Pancreas (tissue), 10 donors: ENCODE results near the gene IL23A. TPM values are rescaled to one million over a fixed set of nuclear protein-coding genes. Genes with fewer than 3 reads are reported as not detected.
"Not testable (repeated sequence)": the region's sequence is repeated elsewhere in the genome, so short reads cannot be mapped to it uniquely, and the experiment has no call there.

Source experiments
- ATAC-seq, 4 donors: fragments of 200-7000 bp; cut with Tn5 transposase; one replicate each; pipeline versions ENCODE4 v1.8.0 to v1.9.1; 2020; ENCODE audit warnings: mild to moderate bottlenecking in 4 of 4, moderate library complexity in 4 of 4
- DNase-seq, 6 donors: peaks; one replicate each; pipeline ENCODE4 v3.0.0-alpha.2; 2020
- FAIRE-seq: peaks from 2 replicates; lab custom pipeline; 2012; peaks lifted over from hg19 to GRCh38; lab: Jason Lieb, UNC
- H3K27ac ChIP-seq, 4 donors: fragments of 200-600 bp; sonication (generic); 1 replicate in 3 of 4; 2 replicates in 1 of 4; pipeline versions ENCODE4 v1.5.0 to v1.8.0; 2020
- H3K27me3 ChIP-seq, 4 donors: fragments of 200-600 bp; one replicate each; pipeline ENCODE4 v1.8.0; 2021
- H3K36me3 ChIP-seq, 3 donors: fragments of 200-600 bp; sonication (generic) in 1 of 3; one replicate each; pipeline versions ENCODE4 v1.5.0 to v1.8.0; 2020 to 2021
- H3K4me1 ChIP-seq, 3 donors: fragments of 200-600 bp; one replicate each; pipeline ENCODE4 v1.8.0; 2021
- H3K4me3 ChIP-seq, 4 donors: fragments of 200-600 bp; sonication (generic) in 2 of 4; one replicate each; pipeline versions ENCODE4 v1.5.0 to v1.8.0; 2020 to 2021
- H3K9me3 ChIP-seq, 4 donors: fragments of 200-600 bp; one replicate each; pipeline ENCODE4 v1.8.0; 2021
- CTCF ChIP-seq, 4 donors: fragments of 200-600 bp; sonication (generic) in 3 of 4; IDR thresholded peaks; one replicate each; pipeline versions ENCODE4 v1.5.0 to v1.8.0; 2021; ENCODE audit warnings: antibody characterized with exemption in 4 of 4
- WGBS, 2 donors: extraction: QIAGEN DNeasy Blood & Tissue Kit; methylation state at CpG; one replicate each; pipeline ENCODE4 v1.1.7; 2013; 5-methylcytosine and 5-hydroxymethylcytosine counted together
- intact Hi-C, 3 donors: fragments of 100-400 bp; cut with DNase I; formaldehyde crosslinking; loops; one replicate each; pipeline versions ENCODE4 v1.11.1 to v1.14.2; 2022
- polyA plus RNA-seq, 2 donors: library from polyadenylated mRNA; stranded (reverse); fragments of 200-250 nt; gene quantifications; one replicate each; pipeline ENCODE4 v1.2.3, GENCODE V29; 2013
- total RNA-seq, 6 donors: library from RNA; stranded (reverse); fragmentation: NEBNext Ultra II Directional in 4 of 6; extraction: Animal tissue kit (Norgen Biotek cat#: 25700) in 4 of 6; gene quantifications; one replicate each; pipeline versions ENCODE4 v1.2.1 to v1.2.4, GENCODE V29; 2021 to 2023
- donor health status: healthy with polysubstance abuse.
- donor health status: DM: no; HTN: no; CAD: no; lungs with moderate emphysema.
- donor health status: DM: no; HTN: no; CAD: no.
- donor health status: control.
- donor health status: control.
- donor health status: Bipolar disorder and iron deficiency.
- donor health status: DM: yes; HTN: yes; CAD: no.
- donor health status: DM: no; HTN: no; CAD: no.
- donor health status: DM: no; HTN: no; CAD: no.
- donor health status: DM: yes; HTN: yes; CAD: no.

IL23A gene
- total and polyA plus RNA-seq, 8 donors: 0.20 to 3.7 (median 0.41) TPM; not detected in 1

- Histone ChIP-seq H3K9me3 (no peaks in the 10 kb centered on the region), H3K4me3 (no peak overlapping the region), H3K27ac (peak overlapping the region in 1 of 4 donors; percentile 58), H3K36me3 (peaks cover 0 to 1% (median 0%) of the 10 kb centered on the region in 3 donors), H3K4me1 (peaks cover 0 to 2% (median 0%) of the 10 kb centered on the region in 3 donors), H3K27me3 (no peaks in the 10 kb centered on the region)
- TF ChIP-seq CTCF (IDR thresholded peaks at IDR 0.05): no peak
- no peak for ATAC-seq
- WGBS, 2 donors: 76 to 81% methylated on average over 8 of the region's 8 CpGs
- intact Hi-C loops: no loop called here
- peak in 1 of 6 donors; percentile 13 for DNase-seq
- no peak for FAIRE-seq
Observed at GRCh38 chr12:56337753-56338251, 882 bp upstream of the IL23A start.

GRCh38 chr12:56339158-56339422 is 406 bp downstream of the IL23A start:
- DNase-seq (no peak), FAIRE-seq (no peak), ATAC-seq (no peak)
- no peak overlapping the region for H3K4me3 ChIP-seq
- H3K27ac ChIP-seq: peak overlapping the region in 2 of 4 donors; percentile 22 to 58
- H3K9me3 ChIP-seq: no peaks in the 10 kb centered on the region
- H3K4me1 ChIP-seq: no peaks in the 10 kb centered on the region
- intact Hi-C loops: no loop called here
- 77 to 92% methylated on average over 1 of the region's 1 CpG for WGBS, 2 donors
- peaks cover 0 to 4% (median 0%) of the 10 kb centered on the region in 3 donors for H3K36me3 ChIP-seq
- no peak for TF ChIP-seq CTCF (IDR thresholded peaks at IDR 0.05)
- no peaks in the 10 kb centered on the region for H3K27me3 ChIP-seq

- Histone ChIP-seq H3K36me3 (peaks cover 0 to 8% (median 4%) of the 10 kb centered on the region in 3 donors), H3K9me3 (no peaks in the 10 kb centered on the region), H3K27ac (no peak overlapping the region), H3K4me3 (no peak overlapping the region), H3K4me1 (no peaks in the 10 kb centered on the region), H3K27me3 (no peaks in the 10 kb centered on the region)
- FAIRE-seq (no peak), DNase-seq (no peak), ATAC-seq (no peak)
- no peak for TF ChIP-seq CTCF (IDR thresholded peaks at IDR 0.05)
- 3 to 12% methylated on average over 1 of the region's 1 CpG for WGBS, 2 donors
- intact Hi-C loops: no loop called here
Observed at GRCh38 chr12:56341616-56342015, 2.9 kb downstream of the IL23A start.

GRCh38 chr12:56342290-56342689 is 3.6 kb downstream of the IL23A start:
- DNase-seq, H3K9me3 ChIP-seq, ATAC-seq, H3K27me3 ChIP-seq, H3K27ac ChIP-seq, FAIRE-seq, intact Hi-C loops, H3K4me1 ChIP-seq, H3K4me3 ChIP-seq: not testable (repeated sequence)
- WGBS, 2 donors: 93 to 98% methylated on average over 2 of the region's 2 CpGs
- peaks cover 0 to 13% (median 11%) of the 10 kb centered on the region in 3 donors for H3K36me3 ChIP-seq

- H3K36me3 ChIP-seq: peaks cover 0 to 53% (median 31%) of the 10 kb centered on the region in 3 donors
- WGBS, 2 donors: 78 to 79% methylated on average over 7 of the region's 7 CpGs
- no peak overlapping the region for H3K27ac ChIP-seq
- H3K4me3 ChIP-seq: no peak overlapping the region
- intact Hi-C loops: no loop called here
- DNase-seq (no peak), ATAC-seq (peak in 2 of 4 donors; percentile 8 to 40), FAIRE-seq (no peak)
- H3K4me1 ChIP-seq: no peaks in the 10 kb centered on the region
- no peaks in the 10 kb centered on the region for H3K27me3 ChIP-seq
- no peak for TF ChIP-seq CTCF (IDR thresholded peaks at IDR 0.05)
- no peaks in the 10 kb centered on the region for H3K9me3 ChIP-seq
Observed at GRCh38 chr12:56346675-56347074, 8.0 kb downstream of the IL23A start.

- ATAC-seq, DNase-seq, H3K27ac ChIP-seq, H3K9me3 ChIP-seq, H3K4me1 ChIP-seq, FAIRE-seq, intact Hi-C loops, H3K27me3 ChIP-seq, H3K4me3 ChIP-seq: not testable (repeated sequence)
- WGBS, 2 donors: 91 to 96% methylated on average over 9 of the region's 9 CpGs
- peaks cover 0 to 54% (median 31%) of the 10 kb centered on the region in 3 donors for H3K36me3 ChIP-seq
Observed at GRCh38 chr12:56347255-56347654, 8.6 kb downstream of the IL23A start.
